ENCODE results near the gene FKTN.

FKTN gene

GRCh38 chr9:105679257-105680022, 121.5 kb downstream of the FKTN start:
- no peak for DNase-seq

GRCh38 chr9:105681313-105681712, 123.4 kb downstream of the FKTN start:
- DNase-seq = no peak

- no peak for DNase-seq
Measured at GRCh38 chr9:105681724-105682123, 123.8 kb downstream of the FKTN start.

GRCh38 chr9:105683688-105684275, 125.9 kb downstream of the FKTN start:
- no peak for DNase-seq

- no peak for DNase-seq
Measured at GRCh38 chr9:105686936-105687335, 129.0 kb downstream of the FKTN start.
